HG03558 (cell line): ENCODE results near the gene MAML2.

Source experiments
- ATAC-seq: cut with Tn5 transposase; IDR thresholded peaks from one replicate; pipeline ENCODE4 v1.9.1; 2021; ENCODE audit warnings: moderate number of reproducible peaks; ENCODE audit not compliant: unreplicated experiment; ENCODE audit errors: extremely low read depth

Gene MAML2

GRCh38 chr11:96010683-96011082, 332.3 kb downstream of the MAML2 start:
- no peak for ATAC-seq

GRCh38 chr11:96008161-96008720, 334.8 kb downstream of the MAML2 start:
- ATAC-seq: no peak

GRCh38 chr11:96006037-96006436, 337.0 kb downstream of the MAML2 start:
- no peak for ATAC-seq

GRCh38 chr11:96004862-96005261, 338.1 kb downstream of the MAML2 start:
- no peak for ATAC-seq

DNA sequence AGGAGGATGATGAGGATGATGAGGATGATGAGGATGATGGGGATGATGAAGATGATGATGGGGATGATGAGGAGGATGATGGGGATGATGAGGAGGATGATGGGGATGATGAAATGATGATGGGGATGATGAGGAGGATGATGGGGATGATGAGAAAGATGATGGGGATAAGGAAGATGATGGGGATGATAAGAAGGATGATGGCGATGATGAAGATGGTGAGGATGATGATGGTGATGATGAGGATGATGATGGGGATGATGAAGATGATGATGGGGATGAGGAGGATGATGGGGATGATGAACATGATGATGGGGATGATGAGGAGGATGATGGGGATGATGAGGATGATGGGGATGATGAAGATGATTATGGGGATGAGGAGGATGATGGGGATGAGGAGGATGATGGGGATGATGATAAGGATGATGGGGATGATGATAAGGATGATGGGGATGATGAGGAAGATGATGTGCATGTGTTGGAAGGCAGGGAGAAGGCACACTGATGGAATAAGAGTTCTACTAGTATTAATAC, 340.2 kb downstream of the MAML2 start:
- ATAC-seq: no peak

DNA sequence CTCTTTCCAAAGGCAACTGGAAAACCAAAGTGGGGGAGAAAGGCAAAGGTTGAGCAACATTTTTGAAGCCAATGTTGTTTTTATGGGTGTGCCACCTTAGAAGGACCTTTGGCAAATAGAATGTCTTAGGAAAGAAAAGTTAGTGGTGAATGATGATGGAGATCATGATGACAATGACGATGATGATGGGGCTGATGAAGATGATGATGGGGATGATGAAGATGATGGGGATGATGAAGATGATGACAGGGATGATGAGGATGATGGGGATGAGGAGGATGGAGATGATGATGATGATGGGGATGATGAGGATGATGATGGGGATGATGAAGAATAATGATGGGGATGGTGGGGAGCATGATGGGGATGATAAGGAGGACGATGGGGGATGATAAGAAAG, 340.7 kb downstream of the MAML2 start:
- no peak for ATAC-seq

DNA sequence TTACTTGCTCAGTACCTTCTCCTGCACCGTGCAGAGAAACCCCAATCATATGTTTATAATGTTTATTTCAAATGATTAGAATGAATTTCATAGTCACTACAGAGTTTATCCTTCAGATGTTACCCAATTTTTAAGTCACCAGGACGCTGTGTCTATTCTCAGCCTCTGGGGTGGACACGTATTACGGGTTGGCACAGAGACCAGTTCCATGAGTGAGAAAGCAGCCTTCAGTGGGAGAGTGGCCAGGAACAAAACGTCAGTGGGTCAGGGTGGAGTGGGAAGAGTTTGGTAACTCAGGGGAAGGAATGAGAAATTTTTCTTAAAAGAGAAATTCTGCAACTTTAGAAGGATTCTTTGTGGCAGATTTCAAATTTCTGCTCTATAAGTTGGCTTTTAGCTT, 342.0 kb downstream of the MAML2 start:
- no peak for ATAC-seq

GRCh38 chr11:95999711-96000406, 343.1 kb downstream of the MAML2 start:
- no peak for ATAC-seq

DNA sequence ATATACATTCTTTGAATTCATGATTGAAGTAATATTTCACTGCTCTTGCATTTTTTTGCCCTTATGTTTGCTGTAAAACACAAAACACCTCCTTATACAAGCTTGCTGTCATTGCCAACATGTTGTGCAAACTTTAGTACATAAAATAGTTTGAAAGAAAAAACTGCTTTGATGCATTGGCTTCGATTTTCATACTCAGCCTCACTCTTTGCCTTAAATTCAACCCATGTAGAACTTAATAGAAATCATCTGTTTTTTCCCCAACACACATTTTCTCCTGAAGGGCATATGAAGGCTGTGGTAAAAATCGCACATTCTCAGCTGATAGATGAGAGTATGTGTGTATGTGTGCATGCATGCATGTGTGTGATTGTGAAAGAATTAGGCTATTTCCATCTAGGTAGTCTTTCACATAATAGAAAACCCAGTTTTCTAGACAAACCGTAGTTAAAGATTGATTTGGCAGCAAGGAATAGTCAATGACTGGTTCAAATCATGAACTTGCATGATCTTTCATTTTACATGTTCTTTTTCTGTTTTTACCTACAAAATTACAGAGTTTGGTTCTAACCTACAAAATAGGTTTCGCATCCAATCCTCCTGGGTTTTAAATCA, 346.3 kb downstream of the MAML2 start:
- no peak for ATAC-seq

GRCh38 chr11:95994329-95994728, 348.7 kb downstream of the MAML2 start:
- no peak for ATAC-seq

- ATAC-seq: no peak
These were observed 349.3 kb downstream of the MAML2 start for GRCh38 chr11:95993438-95994298.

DNA sequence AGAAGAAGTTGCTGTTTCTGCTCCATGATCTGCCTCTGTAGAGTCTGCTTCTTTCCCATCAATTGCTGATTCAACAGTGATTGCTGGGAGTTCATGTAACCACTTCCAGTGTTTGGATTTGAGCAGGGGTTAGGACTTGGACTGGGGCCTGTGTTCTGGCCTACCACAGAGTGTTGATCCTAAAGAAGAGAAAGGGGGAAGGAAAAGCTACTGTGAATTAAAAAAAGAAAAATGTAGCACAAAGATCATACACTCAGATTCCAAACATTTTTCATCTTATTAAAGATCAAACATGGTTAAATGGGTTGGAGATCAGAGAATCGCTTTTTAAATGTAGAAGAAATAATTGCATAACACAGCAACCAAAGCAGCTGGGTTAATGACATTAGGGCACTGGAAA, 351.4 kb downstream of the MAML2 start:
- ATAC-seq: no peak

- no peak for ATAC-seq
These were observed 351.9 kb downstream of the MAML2 start for GRCh38 chr11:95991101-95991500.

GRCh38 chr11:95989780-95990179, 353.2 kb downstream of the MAML2 start:
- ATAC-seq: no peak

DNA sequence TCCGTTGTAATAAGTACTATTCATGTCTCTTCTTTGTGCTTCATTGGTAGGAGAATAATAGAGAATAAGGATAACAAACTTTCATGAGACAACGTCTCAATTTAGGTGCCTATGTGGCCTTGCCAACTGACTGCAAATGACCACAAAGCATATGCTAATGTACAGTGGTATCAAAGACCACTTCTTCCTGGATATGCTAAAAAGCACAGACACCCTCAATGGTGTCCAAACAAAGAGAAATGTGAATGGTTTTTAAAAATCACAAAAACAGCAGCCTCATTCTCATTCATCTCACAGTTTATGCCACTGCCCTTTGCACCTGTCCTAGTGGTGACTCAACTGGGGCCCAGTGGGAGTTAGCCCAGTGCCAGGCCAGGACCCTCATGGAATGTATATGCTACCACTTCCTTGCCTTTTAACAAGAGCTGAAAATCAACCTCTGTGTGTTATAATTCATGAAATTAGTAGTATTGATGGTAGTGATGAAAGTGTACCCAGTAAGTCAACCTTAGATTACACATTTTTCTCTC, 353.9 kb downstream of the MAML2 start:
- ATAC-seq: no peak

DNA sequence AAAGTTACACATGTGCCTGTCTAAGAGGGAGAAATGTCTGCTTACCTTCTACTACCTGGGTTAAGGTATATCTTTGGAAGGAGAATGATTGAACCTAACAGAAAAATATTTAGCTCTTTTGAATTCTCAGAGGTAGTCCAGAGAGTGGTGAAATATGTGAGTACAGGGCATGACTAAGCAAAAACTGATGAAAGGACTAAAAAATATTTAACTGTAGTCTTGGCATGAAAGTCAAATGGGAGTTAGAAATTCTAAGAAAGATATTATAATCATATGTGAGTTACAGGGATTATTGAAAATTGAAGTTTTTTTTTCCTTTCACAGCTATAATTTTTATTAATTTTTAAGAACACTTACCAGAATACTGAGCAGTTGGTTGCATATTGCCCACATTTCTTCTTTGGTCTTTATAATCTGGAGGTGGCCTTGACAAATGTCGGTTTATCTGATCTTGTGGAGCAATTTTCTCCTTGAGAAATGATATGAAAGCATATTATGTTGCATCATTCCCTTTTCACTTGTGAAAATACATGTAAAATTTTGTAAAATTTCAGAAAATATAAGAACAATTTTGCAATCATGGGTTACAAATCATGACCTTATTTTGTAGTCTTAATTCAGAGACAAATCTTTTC, 357.7 kb downstream of the MAML2 start:
- no peak for ATAC-seq

DNA sequence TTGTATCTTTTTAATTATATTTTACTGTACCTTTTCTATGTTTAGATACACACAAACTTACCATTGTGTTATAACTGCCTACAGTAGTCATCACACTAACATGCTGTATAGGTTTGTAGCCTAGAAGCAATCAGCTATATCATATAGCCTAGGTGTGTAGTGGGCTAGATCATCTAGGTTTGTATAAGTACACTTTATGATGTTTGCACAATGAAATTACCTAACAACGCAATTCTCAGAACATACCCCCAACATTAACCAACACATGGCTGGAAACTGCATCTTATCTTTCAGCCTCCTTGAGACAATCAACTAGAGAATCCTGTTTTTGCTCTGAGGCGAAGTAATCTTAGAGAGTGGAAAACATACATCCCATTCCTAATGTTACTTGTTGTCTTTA, 358.9 kb downstream of the MAML2 start:
- no peak for ATAC-seq

- ATAC-seq: no peak
These were observed 365.3 kb downstream of the MAML2 start for GRCh38 chr11:95977534-95978174.

- no peak for ATAC-seq
These were observed 366.4 kb downstream of the MAML2 start for GRCh38 chr11:95976550-95976949.

DNA sequence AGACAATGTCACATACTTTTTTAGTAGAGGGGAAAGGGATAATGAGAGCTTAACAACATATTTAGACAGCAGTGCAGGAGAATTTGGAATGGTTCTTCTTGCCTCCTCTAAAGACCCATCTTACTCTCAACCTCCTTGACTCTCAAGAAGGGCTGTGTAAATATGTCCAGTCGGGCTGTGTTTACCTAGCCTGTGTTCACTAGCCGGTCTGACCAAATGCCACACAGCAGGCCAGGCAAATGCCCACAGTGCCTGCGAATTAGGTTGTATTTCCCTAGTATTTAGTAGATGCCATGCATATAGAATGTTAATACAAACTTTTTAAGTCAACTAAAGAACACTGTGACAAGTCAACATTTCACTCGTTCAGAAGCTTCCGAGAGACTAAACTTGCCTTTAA, 367.7 kb downstream of the MAML2 start:
- no peak for ATAC-seq
